SK-N-SH (cell line): ENCODE results near the gene IQCK. TPM values are rescaled to one million over a fixed set of nuclear protein-coding genes. Genes with fewer than 3 reads are reported as not detected.

ENCODE experiments used
- CTCF ChIA-PET: fragments of 300-600, 350-600 bp; formaldehyde crosslinking; extraction: SDS; loops from one replicate; lab custom pipeline; 2021; lab: Yijun Ruan, JAX
- POLR2A ChIA-PET: fragments of 350-600 bp; sonication (Branson Sonifier 250); formaldehyde crosslinking; extraction: SDS; loops from one replicate; lab custom pipeline; 2020; ENCODE audit warnings: antibody characterized with exemption, inconsistent platforms; lab: Yijun Ruan, JAX
- DNase-seq: peaks from one replicate; pipeline ENCODE4 v3.0.0; 2012
- H2AFZ ChIP-seq: fragments of 200-600 bp; sonication (generic); 2 replicates; pipeline ENCODE4 v1.8.1; 2016; ENCODE audit warnings: antibody characterized with exemption, mild to moderate bottlenecking, low read depth
- H3F3A ChIP-seq: fragments of 200-600 bp; sonication (generic); replicated peaks from 2 replicates; pipeline ENCODE3; 2016; ENCODE audit warnings: antibody characterized with exemption, mild to moderate bottlenecking; ENCODE audit not compliant: insufficient read depth
- H3K27ac ChIP-seq, 2 experiments: fragments of 200-500 bp in 1 of 2; fragments of 200-600 bp in 1 of 2; sonication (Bioruptor generic) in 1 of 2; sonication (generic), shearing (Covaris generic) in 1 of 2; 2 replicates each; pipeline versions ENCODE4 v1.5.1 to v1.6.1; 2014 to 2016; ENCODE audit warnings: low read depth in 2 of 2, inconsistent platforms in 1 of 2, low read length in 1 of 2, mild to moderate bottlenecking in 1 of 2, mixed read lengths in 1 of 2
- H3K27me3 ChIP-seq: fragments of 200-600 bp; sonication (generic), shearing (Covaris generic); 2 replicates; pipeline ENCODE4 v1.6.1; 2016; ENCODE audit warnings: mixed run types; ENCODE audit not compliant: insufficient read depth
- H3K36me3 ChIP-seq, 2 experiments: fragments of 200-500 bp in 1 of 2; fragments of 200-600 bp in 1 of 2; sonication (Bioruptor generic) in 1 of 2; sonication (generic) in 1 of 2; replicated peaks in 1 of 2; 2 replicates each; pipeline versions ENCODE3 to v1.5.1; 2014 to 2016; ENCODE audit warnings: low read length in 1 of 2, mild to moderate bottlenecking in 1 of 2; ENCODE audit not compliant: insufficient read depth in 2 of 2, control insufficient read depth in 1 of 2
- H3K4me1 ChIP-seq, 2 experiments: fragments of 200-500 bp in 1 of 2; fragments of 200-600 bp in 1 of 2; sonication (Bioruptor generic) in 1 of 2; sonication (generic), shearing (Covaris generic) in 1 of 2; 2 replicates each; pipeline versions ENCODE4 v1.5.1 to v1.6.1; 2014 to 2016; ENCODE audit warnings: low read depth in 1 of 2, low read length in 1 of 2, mixed run types in 1 of 2; ENCODE audit not compliant: insufficient read depth in 2 of 2, control insufficient read depth in 1 of 2
- H3K4me2 ChIP-seq: fragments of 200-600 bp; sonication (generic), shearing (Covaris generic); 2 replicates; pipeline ENCODE4 v1.6.1; 2017; ENCODE audit warnings: mixed run types
- H3K4me3 ChIP-seq, 2 experiments: fragments of 200-500 bp in 1 of 2; fragments of 200-600 bp in 1 of 2; sonication (Bioruptor generic) in 1 of 2; sonication (generic), shearing (Covaris generic) in 1 of 2; 2 replicates each; pipeline versions ENCODE4 v1.5.1 to v1.8.1; 2014 to 2016; ENCODE audit warnings: low read depth in 2 of 2, inconsistent platforms in 1 of 2, low read length in 1 of 2, mild to moderate bottlenecking in 1 of 2, mixed read lengths in 1 of 2, moderate library complexity in 1 of 2
- H3K79me2 ChIP-seq: fragments of 200-600 bp; sonication (generic); 2 replicates; pipeline ENCODE4 v1.8.1; 2017; ENCODE audit warnings: mild to moderate bottlenecking; ENCODE audit not compliant: insufficient read depth
- H3K9ac ChIP-seq: fragments of 200-600 bp; sonication (generic); 2 replicates; pipeline ENCODE4 v1.6.1; 2017; ENCODE audit warnings: mixed run types
- H3K9me2 ChIP-seq: fragments of 200-600 bp; sonication (generic); 2 replicates; pipeline ENCODE4 v1.6.1; 2017; ENCODE audit warnings: mixed run types
- H3K9me3 ChIP-seq: fragments of 200-600 bp; sonication (generic); 2 replicates; pipeline ENCODE4 v1.6.1; 2017; ENCODE audit warnings: mixed run types, mild to moderate bottlenecking, moderate library complexity
- H4K20me1 ChIP-seq: fragments of 200-600 bp; sonication (generic); 2 replicates; pipeline ENCODE4 v1.6.1; 2017; ENCODE audit warnings: mild to moderate bottlenecking, mixed run types; ENCODE audit not compliant: insufficient read depth
- CHD2 ChIP-seq: fragments of 150-350 bp; IDR thresholded peaks from 2 replicates; pipeline ENCODE4 v1.6.1; 2018; ENCODE audit warnings: low read length; ENCODE audit not compliant: partially characterized antibody
- CTCF ChIP-seq: fragments of 200-600 bp; sonication (generic); IDR thresholded peaks from 2 replicates; pipeline ENCODE4 v1.6.1; 2017; ENCODE audit warnings: antibody characterized with exemption, mild to moderate bottlenecking, moderate library complexity
- EZH2phosphoT487 ChIP-seq: fragments of 200-600 bp; sonication (generic); IDR thresholded peaks from 2 replicates; pipeline ENCODE4 v1.6.1; 2017; ENCODE audit warnings: low read depth, mixed run types, mild to moderate bottlenecking, antibody characterized with exemption, moderate library complexity, borderline replicate concordance
- GATA2 ChIP-seq: sonication (generic); formaldehyde crosslinking; IDR thresholded peaks from 2 replicates; pipeline ENCODE4 v1.5.0; 2020; ENCODE audit warnings: mild to moderate bottlenecking, missing genetic modification reagents
- IRF3 ChIP-seq: fragments of 150-350 bp; IDR thresholded peaks from 2 replicates; pipeline ENCODE4 v1.6.1; 2016; ENCODE audit warnings: mild to moderate bottlenecking, low read depth, low read length
- JUND ChIP-seq: IDR thresholded peaks from 2 replicates; pipeline ENCODE4 v1.4.0; 2012
- MEF2A ChIP-seq: IDR thresholded peaks from 2 replicates; pipeline ENCODE4 v1.4.0; 2012; ENCODE audit warnings: low read depth, borderline replicate concordance
- MXI1 ChIP-seq: IDR thresholded peaks from 2 replicates; pipeline ENCODE4 v1.6.1; 2012; ENCODE audit warnings: mild to moderate bottlenecking, low read depth, low read length, improper control_type of control experiment
- NFIC ChIP-seq: IDR thresholded peaks from 2 replicates; pipeline ENCODE4 v1.4.0; 2012; ENCODE audit warnings: borderline replicate concordance
- NRF1 ChIP-seq: IDR thresholded peaks from 2 replicates; pipeline ENCODE4 v1.6.1; 2012; ENCODE audit warnings: low read depth, mild to moderate bottlenecking, low read length
- POLR2AphosphoS5 ChIP-seq: IDR thresholded peaks from 2 replicates; pipeline ENCODE4 v1.6.1; 2012; ENCODE audit warnings: low read depth, low read length
- RAD21 ChIP-seq: IDR thresholded peaks from 2 replicates; pipeline ENCODE4 v1.6.1; 2012; ENCODE audit warnings: mild to moderate bottlenecking, low read length
- RFX5 ChIP-seq: IDR thresholded peaks from 2 replicates; pipeline ENCODE4 v1.6.1; 2012; ENCODE audit warnings: mild to moderate bottlenecking, improper control_type of control experiment, low read length
- RXRA ChIP-seq: IDR thresholded peaks from 2 replicates; pipeline ENCODE4 v1.4.0; 2012; ENCODE audit warnings: low read depth, mild to moderate bottlenecking, borderline replicate concordance
- SIN3A ChIP-seq: IDR thresholded peaks from 2 replicates; pipeline ENCODE4 v1.6.1; 2012; ENCODE audit warnings: low read depth, mild to moderate bottlenecking, low read length, moderate library complexity, borderline replicate concordance
- SMC3 ChIP-seq: IDR thresholded peaks from 2 replicates; pipeline ENCODE4 v1.6.1; 2012; ENCODE audit warnings: low read depth, low read length, improper control_type of control experiment
- TCF12 ChIP-seq: IDR thresholded peaks from 2 replicates; pipeline ENCODE4 v1.4.0; 2012
- USF1 ChIP-seq: IDR thresholded peaks from 2 replicates; pipeline ENCODE4 v1.4.0; 2012; ENCODE audit warnings: low read depth, borderline replicate concordance
- USF2 ChIP-seq: fragments of 150-350 bp; IDR thresholded peaks from 2 replicates; pipeline ENCODE4 v1.6.1; 2017; ENCODE audit warnings: antibody characterized with exemption, low read length, low read depth, borderline replicate concordance
- YY1 ChIP-seq: IDR thresholded peaks from 2 replicates; pipeline ENCODE4 v1.4.0; 2012; ENCODE audit warnings: low read depth, mild to moderate bottlenecking
- WGBS: methylation state at CpG from one replicate; pipeline ENCODE4 v1.1.6; 2017; ENCODE audit warnings: low lambda C conversion rate; 5-methylcytosine and 5-hydroxymethylcytosine counted together
- polyA plus RNA-seq, 3 experiments: library from polyadenylated mRNA; depleted of rRNA; stranded (reverse); fragments of >200 nt; gene quantifications; 2 replicates each; pipeline ENCODE4 v1.2.3, GENCODE V29; 2012

IQCK gene
- polyA plus RNA-seq, 1 of the 3 experiments (the other 2 are of a cell fraction) = 7.3 TPM

- no peak for DNase-seq
- Histone ChIP-seq H4K20me1 (no peaks in the 10 kb centered on the region), H3K36me3 (no peaks in the 10 kb centered on the region), H3K27ac (no peak overlapping the region), H3K9me3 (no peaks in the 10 kb centered on the region), H3F3A (no peaks in the 10 kb centered on the region), H3K9me2 (no peaks in the 10 kb centered on the region), H3K27me3 (no peaks in the 10 kb centered on the region), H3K79me2 (no peaks in the 10 kb centered on the region), H3K4me2 (no peak overlapping the region), H3K9ac (no peak overlapping the region), H3K4me1 (no peaks in the 10 kb centered on the region), H2AFZ (no peak overlapping the region)
- ChIA-PET POLR2A (no interaction called here), CTCF (no interaction called here)
- 88% methylated on average over 12 of the region's 12 CpGs for WGBS
- TF ChIP-seq MXI1 (no peak), IRF3 (no peak), CHD2 (no peak), RAD21 (no peak), NFIC (no peak), USF2 (no peak), EZH2phosphoT487 (no peak), USF1 (no peak), NRF1 (no peak), RXRA (no peak), TCF12 (no peak), GATA2 (CRISPR knock-in tag) (no peak), RFX5 (no peak), JUND (no peak), MEF2A (no peak), SIN3A (no peak), CTCF (no peak), POLR2AphosphoS5 (no peak), SMC3 (no peak), YY1 (no peak)
- TF ChIP-seq, all 33 proteins: peak for 0
- no peak overlapping the region for H3K4me3 ChIP-seq
Measured at GRCh38 chr16:19776565-19776964, 58.5 kb downstream of the IQCK start.
